K562 (cell line): ENCODE results near the gene NCKAP1. TPM values are rescaled to one million over a fixed set of nuclear protein-coding genes. Genes with fewer than 3 reads are reported as not detected.
A peak's percentile ranks its signal among the peaks of the same experiment; 100 is the strongest.

Experiments used
- CSDE1 ChIP-seq, 2 experiments: fragments of 450-650 bp; IDR thresholded peaks; 2 replicates each; pipeline ENCODE4 v1.6.1; 2016; ENCODE audit warnings: mild to moderate bottlenecking in 1 of 2
- DPF2 ChIP-seq: fragments of 450-650 bp; IDR thresholded peaks from 2 replicates; pipeline ENCODE4 v1.6.1; 2016
- GTF2A2 ChIP-seq: IDR thresholded peaks from 2 replicates; pipeline ENCODE4 v1.6.1; 2016; ENCODE audit warnings: mild to moderate bottlenecking, missing genetic modification characterization, missing compliant biosample characterization
- IRF9 ChIP-seq: fragments of 450-650 bp; IDR thresholded peaks from 2 replicates; pipeline ENCODE4 v1.6.1; 2016; ENCODE audit warnings: missing biosample characterization, missing genetic modification characterization
- MAFK ChIP-seq: IDR thresholded peaks from 2 replicates; pipeline ENCODE4 v1.6.1; 2011; ENCODE audit warnings: low read length, improper control_type of control experiment
- MTF1 ChIP-seq: fragments of 250-450 bp; sonication (Bioruptor Pico); IDR thresholded peaks from 2 replicates; pipeline ENCODE4 v1.9.0; 2021; ENCODE audit warnings: moderate library complexity, mild to moderate bottlenecking, inconsistent platforms, borderline replicate concordance
- NR3C1 ChIP-seq: sonication (generic); formaldehyde crosslinking; IDR thresholded peaks from 2 replicates; pipeline ENCODE4 v1.8.1; 2022; ENCODE audit warnings: missing genetic modification reagents
- RNF2 ChIP-seq: sonication (generic); IDR thresholded peaks from 2 replicates; pipeline ENCODE4 v1.6.1; 2016
- RNF219 ChIP-seq: fragments of 250-450 bp; sonication (Bioruptor Pico); IDR thresholded peaks from 2 replicates; pipeline ENCODE4 v1.5.0; 2022; ENCODE audit warnings: mild to moderate bottlenecking
- SIN3A ChIP-seq, 2 experiments: fragments of 150-350 bp in 1 of 2; IDR thresholded peaks; 2 replicates each; pipeline ENCODE4 v1.6.1; 2011 to 2016; ENCODE audit warnings: borderline replicate concordance in 2 of 2, low read depth in 2 of 2, low read length in 2 of 2, mild to moderate bottlenecking in 2 of 2, moderate library complexity in 2 of 2; ENCODE audit not compliant: control insufficient read depth in 1 of 2
- SIX5 ChIP-seq, 2 experiments: IDR thresholded peaks; 2 replicates each; pipeline ENCODE4 v1.6.1; 2011; ENCODE audit warnings: low read length in 2 of 2, borderline replicate concordance in 1 of 2, low read depth in 1 of 2, mild to moderate bottlenecking in 1 of 2, moderate library complexity in 1 of 2; ENCODE audit not compliant: insufficient read depth in 1 of 2
- SMAD3 ChIP-seq: fragments of 450-650 bp; formaldehyde crosslinking; conservative IDR thresholded peaks from 2 replicates; pipeline ENCODE4 v1.4.0; 2020; ENCODE audit warnings: mild to moderate bottlenecking
- TCF7 ChIP-seq: sonication (generic); IDR thresholded peaks from 2 replicates; pipeline ENCODE4 v1.6.1; 2016; ENCODE audit warnings: antibody characterized with exemption, borderline replicate concordance
- TEAD2 ChIP-seq: fragments of 450-650 bp; IDR thresholded peaks from 2 replicates; pipeline ENCODE4 v1.6.1; 2016; ENCODE audit warnings: missing genetic modification characterization, control low read depth, missing compliant biosample characterization
- VEZF1 ChIP-seq: fragments of 200-800 bp; sonication (Bioruptor generic); IDR thresholded peaks from 2 replicates; pipeline ENCODE4 v1.6.1; 2017; ENCODE audit warnings: missing genetic modification characterization, missing compliant biosample characterization
- ZNF224 ChIP-seq: sonication (generic); formaldehyde crosslinking; IDR thresholded peaks from 2 replicates; pipeline ENCODE4 v1.8.0; 2022; ENCODE audit warnings: mild to moderate bottlenecking, missing genetic modification reagents
- ZNF24 ChIP-seq: fragments of 450-650 bp; IDR thresholded peaks from 2 replicates; pipeline ENCODE4 v1.6.1; 2016
- ZNF263 ChIP-seq: sonication (generic); formaldehyde crosslinking; IDR thresholded peaks from 2 replicates; pipeline ENCODE4 v1.8.0; 2022; ENCODE audit warnings: mild to moderate bottlenecking, missing genetic modification reagents, borderline replicate concordance
- ZNF445 ChIP-seq: fragments of 250-450 bp; sonication (Bioruptor Pico); IDR thresholded peaks from 2 replicates; pipeline ENCODE4 v1.4.0; 2020; ENCODE audit warnings: low read depth, mild to moderate bottlenecking, moderate library complexity
- polyA plus RNA-seq, 8 experiments: library from polyadenylated mRNA; depleted of rRNA in 4 of 8; stranded (reverse) in 5 of 8; unstranded in 3 of 8; fragments of >200 nt; fragmentation: Nextera tagmentation in 2 of 8; fragmentation: Illumina TruSeq in 1 of 8; extraction: Ambion mirVana in 2 of 8; extraction: Trizol in 1 of 8; gene quantifications; 2 replicates each; pipeline versions ENCODE4 v1.2.1 to v1.2.3, GENCODE V29; 2011 to 2014; ENCODE audit warnings: inconsistent platforms in 1 of 8, missing spikeins in 1 of 8
- total RNA-seq, 7 experiments: library from RNA; depleted of rRNA in 6 of 7; stranded (reverse); fragments of >200 nt in 6 of 7; fragmentation: Illumina TruSeq in 2 of 7; extraction: Trizol in 2 of 7; gene quantifications; 2 replicates each; pipeline versions ENCODE4 v1.2.1 to v1.2.3, GENCODE V29; 2011 to 2021; ENCODE audit warnings: low replicate concordance in 1 of 7

Gene NCKAP1
- total and polyA plus RNA-seq, 9 of the 15 experiments (the other 6 are each of a cell fraction or from before 2014, with no cell fraction given) = 34.0 to 153 (median 88.7) TPM

GRCh38 chr2:183037074-183037552 is 1.1 kb downstream of the NCKAP1 start (continued):
- TF ChIP-seq DPF2 = 0 out of 2 replicates have a peak, but pooled peaks have one; percentile 17
- no peak for TF ChIP-seq TCF7
- TF ChIP-seq MTF1 (CRISPR knock-in tag) = no peak
- TF ChIP-seq ZNF445 (CRISPR knock-in tag) = no peak
- peak; percentile 25; the same call in 1 of the 2 replicates for TF ChIP-seq VEZF1 (CRISPR knock-in tag)
- no peak for TF ChIP-seq RNF219 (CRISPR knock-in tag)
- peak in 1 of 2 experiments; percentile 70; a peak in 1 of 4 replicates for TF ChIP-seq SIN3A (IDR thresholded peaks at IDR 0.05; ENCODE audit: borderline replicate concordance in 2 of 2, control insufficient read depth in 1 of 2, low read depth in 2 of 2, low read length in 2 of 2)
- TF ChIP-seq SIX5 (IDR thresholded peaks at IDR 0.05; ENCODE audit: borderline replicate concordance in 1 of 2, insufficient read depth in 1 of 2, low read depth in 1 of 2, low read length in 2 of 2) = no peak
- no peak for TF ChIP-seq CSDE1 (IDR thresholded peaks at IDR 0.05)
- TF ChIP-seq ZNF263 (CRISPR knock-in tag) = no peak
- no peak for TF ChIP-seq MAFK
- TF ChIP-seq GTF2A2 (tag) = no peak
- TF ChIP-seq NR3C1 = no peak
- TF ChIP-seq IRF9 (tag) = no peak
- no peak for TF ChIP-seq ZNF224 (CRISPR knock-in tag)
- no peak for TF ChIP-seq SMAD3
- TF ChIP-seq RNF2 = no peak
- no peak for TF ChIP-seq TEAD2 (tag)
- TF ChIP-seq ZNF24 = no peak
